GM18867 (cell line): ENCODE results near the gene GGACT.
"Not testable (repeated sequence)": the region's sequence is repeated elsewhere in the genome, so short reads cannot be mapped to it uniquely, and the experiment has no call there.

ENCODE experiments used
- ATAC-seq: cut with Tn5 transposase; IDR thresholded peaks from one replicate; pipeline ENCODE4 v1.9.1; 2021; ENCODE audit warnings: mild to moderate bottlenecking, moderate library complexity; ENCODE audit not compliant: unreplicated experiment

Gene GGACT

DNA sequence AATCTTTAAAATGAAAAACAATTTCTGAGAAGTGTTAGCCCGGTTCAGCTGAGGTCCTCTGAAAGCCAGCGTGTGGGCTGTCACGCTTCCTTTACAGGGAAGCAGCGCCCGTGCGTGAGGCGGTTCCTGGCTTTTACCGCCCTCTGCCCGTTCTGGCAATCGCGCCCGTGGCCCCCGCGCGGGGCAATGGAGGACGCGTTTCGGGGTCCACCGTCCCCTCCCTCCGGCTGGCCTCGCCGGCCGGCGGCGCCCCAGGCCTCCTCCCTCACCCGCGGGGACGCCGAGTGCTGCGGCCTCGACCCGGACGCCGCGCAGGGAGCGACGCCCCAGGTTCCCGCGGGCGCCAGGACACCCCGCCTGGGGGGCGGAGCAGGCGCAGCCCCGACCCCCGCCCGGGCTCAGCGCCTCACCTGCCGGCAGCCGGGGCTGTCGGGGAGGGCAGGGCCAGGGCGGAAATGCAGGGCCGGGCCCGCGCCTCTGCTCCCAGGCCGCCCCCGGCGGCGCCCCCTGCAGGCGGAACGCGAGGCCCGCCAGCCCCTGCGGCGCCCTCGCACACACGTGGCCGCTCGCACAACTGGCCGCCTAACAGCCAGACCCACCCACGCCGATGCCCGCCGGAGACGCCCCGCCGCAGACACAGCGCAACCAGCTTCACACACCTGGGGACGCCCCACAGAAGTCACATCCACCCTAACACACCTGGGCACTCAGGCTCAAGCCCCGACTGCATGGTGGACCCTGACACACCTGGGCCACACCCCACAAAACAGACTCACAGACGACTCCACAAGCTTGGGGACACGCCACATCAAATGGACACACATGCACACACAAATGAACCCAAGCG is at the start of gene GGACT:
Gene GGACT (minus strand): TSS at position 459 of the 847 bp plus-strand sequence. CDS start 56,198 bp downstream, outside the sequence.
- ATAC-seq: peak; percentile 99

DNA sequence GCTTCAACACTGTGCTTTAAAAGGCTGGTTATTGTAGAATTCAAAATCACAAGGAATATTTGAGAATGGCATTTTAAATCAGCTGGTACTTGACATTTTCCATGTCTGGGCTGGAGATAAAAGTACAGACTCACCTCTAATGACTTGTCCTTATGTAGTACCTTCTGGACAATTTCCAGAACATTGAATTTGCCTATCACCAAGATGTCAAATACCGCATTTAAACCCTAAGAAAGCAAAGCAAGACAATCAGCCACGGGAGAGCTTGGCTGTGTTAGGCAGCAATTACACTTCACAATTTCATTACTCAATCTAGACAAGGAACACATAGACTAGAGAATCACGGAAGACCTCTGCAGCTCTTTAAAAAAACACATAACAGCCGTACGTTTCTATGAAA is 49.2 kb upstream of the GGACT start:
- ATAC-seq: no peak

DNA sequence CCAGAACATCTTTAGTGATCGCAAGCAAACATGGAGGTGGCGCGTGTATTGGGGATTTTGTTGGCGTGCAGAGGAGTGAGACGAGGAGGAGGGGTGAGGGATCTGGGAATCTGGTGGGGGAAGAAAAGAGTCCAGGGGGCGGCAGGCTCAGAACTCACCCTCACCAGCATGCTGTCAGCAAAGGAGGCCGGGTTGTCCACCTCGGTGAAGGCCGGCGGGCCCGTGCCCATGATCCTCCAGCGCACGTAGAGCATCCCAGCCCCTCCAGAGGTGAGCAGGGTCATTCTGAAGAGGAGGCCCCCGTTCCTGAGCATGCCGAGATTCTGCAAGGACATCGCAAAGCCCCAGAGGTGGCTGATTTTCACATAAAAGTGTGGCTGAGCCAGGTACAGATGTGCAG is 48.8 kb upstream of the GGACT start:
- no peak for ATAC-seq

DNA sequence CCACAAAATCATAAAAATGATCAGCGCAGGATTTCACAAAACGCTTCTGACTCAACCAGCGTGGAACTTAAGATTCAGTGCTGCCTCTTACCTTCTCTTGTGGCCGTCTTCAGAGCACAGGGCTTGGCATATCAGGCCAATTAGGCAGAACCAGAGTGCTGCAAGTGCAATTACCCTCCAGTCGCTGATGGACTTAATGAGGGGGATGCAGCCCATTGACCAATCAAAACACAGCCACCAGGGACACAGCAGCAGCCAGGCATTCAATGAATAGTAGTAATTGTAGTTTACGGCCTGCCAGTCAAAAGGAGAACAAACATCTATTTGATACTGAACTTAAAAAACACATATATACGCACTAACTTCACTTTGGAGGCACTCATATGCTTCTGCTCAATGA is 47.9 kb upstream of the GGACT start:
- no peak for ATAC-seq

DNA sequence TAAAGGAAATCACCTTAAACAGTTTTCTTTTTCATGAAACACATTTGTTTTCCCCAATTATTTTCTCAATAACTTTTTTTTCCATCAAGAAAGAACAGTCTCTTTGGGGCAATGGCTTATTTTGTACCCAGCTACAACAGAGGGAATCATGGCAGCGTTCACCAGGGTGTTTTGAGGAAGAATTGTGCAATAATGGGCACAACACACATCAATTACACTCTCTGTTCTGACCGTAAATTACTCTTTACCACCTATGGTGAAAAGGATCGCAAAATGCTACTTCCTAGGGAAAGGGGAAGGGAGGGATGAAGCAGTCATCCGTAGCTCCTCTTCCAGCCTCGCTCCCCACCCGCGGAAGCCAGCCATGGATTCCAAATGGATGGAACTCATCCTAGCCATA is 47.4 kb upstream of the GGACT start:
- ATAC-seq: no peak

- no peak for ATAC-seq
Measured at GRCh38 chr13:100634696-100635095, 46.1 kb upstream of the GGACT start.

- ATAC-seq: no peak
Measured at GRCh38 chr13:100633461-100633860, 44.9 kb upstream of the GGACT start.

- ATAC-seq: no peak
Measured at GRCh38 chr13:100630555-100630954, 42.0 kb upstream of the GGACT start.

DNA sequence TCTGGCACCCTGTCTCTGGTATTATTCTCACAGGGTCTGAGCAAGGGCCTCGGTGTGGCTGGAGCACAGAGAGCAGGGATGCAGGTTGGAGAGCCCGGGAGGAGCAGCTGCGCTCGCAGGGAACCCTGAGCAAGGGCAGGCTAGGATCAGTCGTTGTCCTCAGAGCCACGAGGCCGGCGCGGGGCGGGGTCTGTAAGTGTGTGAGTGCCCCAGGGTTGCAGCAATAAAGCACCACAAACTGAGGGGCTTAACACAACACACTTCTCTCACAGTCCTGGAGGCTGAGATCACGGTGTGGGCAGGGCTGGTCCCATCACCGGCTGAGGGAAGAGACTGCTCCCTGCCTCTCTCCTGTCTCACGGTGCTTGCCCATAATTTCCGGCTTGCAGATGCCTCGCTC is 38.5 kb upstream of the GGACT start:
- ATAC-seq: no peak

DNA sequence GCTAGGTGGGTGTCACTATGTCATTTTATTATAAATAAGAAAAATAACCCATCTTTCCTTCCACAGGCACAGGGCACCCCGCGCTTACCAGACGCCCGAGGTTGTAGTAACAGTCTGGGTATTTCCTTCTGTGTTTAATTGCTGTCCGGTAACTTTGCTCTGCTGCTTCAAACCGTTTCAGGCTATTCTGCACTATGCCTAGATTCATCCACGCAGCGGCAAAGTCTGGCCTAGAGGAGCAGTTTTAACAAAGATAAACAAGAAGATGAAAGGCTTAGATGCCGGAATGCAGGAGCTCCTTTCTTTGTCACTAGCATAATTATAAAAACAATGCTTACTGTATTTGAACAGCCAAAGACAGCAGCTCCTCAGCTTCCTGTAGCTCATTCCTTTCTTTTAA is 36.9 kb upstream of the GGACT start:
- no peak for ATAC-seq

- ATAC-seq: no peak
Measured at GRCh38 chr13:100620792-100621191, 32.2 kb upstream of the GGACT start.

DNA sequence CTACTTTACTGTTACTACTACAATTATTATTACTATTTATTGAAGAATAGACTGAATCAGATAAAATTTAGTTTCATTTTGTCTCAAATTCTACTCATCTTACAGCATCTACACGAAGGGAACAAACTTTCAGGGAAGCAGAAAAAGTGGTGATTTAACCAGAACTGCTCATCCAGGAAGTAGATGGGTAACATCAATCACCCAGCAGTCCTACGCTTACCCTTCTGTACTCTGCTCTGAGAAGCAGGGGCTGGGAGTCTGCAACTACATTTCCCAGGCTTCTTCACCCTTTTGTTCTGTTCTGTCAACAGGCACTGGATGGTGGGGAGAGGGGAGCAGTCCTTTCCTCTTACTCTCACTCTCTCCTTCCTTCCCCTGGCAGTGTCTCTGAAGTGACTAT is 31.4 kb upstream of the GGACT start:
- ATAC-seq: no peak

GRCh38 chr13:100618897-100619296 is 30.3 kb upstream of the GGACT start:
- ATAC-seq: not testable (repeated sequence)

- ATAC-seq: no peak
Measured at GRCh38 chr13:100613031-100613430, 24.4 kb upstream of the GGACT start.

DNA sequence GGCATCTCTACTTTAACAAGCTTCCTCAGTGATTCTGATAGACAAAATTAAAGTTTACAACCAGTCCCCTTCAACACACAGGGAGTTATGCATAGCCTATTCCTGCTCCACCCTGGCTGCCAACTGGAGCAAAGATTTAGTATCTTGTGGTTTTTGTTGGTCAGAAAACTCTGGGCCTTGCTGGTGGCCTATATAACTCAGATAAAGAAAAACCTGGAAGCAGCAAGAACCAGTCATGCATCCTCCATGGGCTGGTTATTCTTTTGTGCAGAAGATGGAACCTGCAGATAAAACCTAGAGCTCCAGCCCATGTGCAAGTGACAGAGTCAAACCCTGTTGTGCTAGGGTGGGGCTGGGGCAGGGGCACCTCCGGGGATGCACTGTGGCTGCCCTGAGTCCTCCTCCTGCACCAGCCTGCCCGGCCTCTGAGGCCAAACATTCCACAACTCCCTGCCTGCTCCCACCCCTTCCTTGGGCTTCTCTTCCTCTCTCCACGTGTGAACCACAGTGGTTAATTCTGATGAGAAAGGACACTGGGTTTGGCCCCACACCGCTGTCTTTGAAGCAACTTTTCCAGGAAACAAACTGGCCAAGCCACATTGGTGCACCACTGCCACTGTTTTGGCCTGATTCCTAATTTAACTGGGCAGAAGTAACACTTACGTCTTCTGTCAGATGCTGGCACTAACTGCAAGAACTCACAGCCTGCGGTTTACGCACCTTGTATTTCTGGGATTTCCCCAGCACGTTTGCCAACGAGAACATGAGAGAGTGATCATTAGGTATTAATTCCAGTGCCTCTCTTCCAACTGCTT is 23.3 kb upstream of the GGACT start:
- ATAC-seq: peak; percentile 47

DNA sequence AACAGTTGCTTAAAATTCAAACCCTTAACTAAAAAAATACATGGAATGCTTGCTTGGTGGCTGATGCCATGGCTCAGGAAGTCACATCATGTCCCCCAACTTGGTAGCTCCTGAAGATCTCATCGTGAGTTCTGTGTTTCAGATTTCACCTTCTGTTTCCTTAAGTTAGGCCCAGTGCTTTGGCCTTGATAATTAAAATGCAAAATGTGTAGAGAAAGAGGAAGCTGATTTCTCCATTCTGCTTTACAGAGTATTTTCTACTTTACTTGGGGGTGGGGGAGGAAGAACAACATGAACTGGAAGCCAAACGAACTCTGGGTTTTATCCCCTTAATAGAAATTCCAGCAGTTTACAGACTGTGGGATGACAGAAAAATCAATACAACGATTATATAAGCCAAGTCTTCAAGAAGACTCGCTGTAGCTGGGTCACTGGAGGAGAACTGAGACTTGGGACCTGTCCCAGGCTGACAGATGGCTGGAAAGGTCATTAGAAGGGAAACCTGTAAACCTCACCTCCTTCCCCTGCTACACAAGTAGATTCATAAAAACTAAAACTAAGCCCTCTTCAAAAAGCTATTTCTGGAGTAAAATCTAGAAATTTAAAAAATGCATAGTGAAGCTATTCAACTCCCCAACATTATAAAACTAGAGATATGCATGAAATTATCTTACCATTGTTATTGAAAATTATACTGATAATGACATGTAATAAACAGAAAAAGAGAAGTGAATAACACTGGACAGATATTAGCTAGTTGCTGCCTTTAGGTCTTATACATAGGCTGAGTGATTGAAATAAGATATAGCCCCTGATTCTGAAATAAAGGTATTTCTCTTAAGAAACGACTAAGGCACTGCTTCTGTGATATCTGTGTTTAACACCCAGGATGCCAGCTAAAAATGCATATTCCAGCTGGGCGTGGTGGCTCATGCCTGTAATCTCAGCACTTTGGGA is 22.1 kb upstream of the GGACT start:
- no peak for ATAC-seq

- peak; percentile 92 for ATAC-seq
Measured at GRCh38 chr13:100608906-100609305, 20.3 kb upstream of the GGACT start.

- ATAC-seq: no peak
Measured at GRCh38 chr13:100608489-100608888, 19.9 kb upstream of the GGACT start.

DNA sequence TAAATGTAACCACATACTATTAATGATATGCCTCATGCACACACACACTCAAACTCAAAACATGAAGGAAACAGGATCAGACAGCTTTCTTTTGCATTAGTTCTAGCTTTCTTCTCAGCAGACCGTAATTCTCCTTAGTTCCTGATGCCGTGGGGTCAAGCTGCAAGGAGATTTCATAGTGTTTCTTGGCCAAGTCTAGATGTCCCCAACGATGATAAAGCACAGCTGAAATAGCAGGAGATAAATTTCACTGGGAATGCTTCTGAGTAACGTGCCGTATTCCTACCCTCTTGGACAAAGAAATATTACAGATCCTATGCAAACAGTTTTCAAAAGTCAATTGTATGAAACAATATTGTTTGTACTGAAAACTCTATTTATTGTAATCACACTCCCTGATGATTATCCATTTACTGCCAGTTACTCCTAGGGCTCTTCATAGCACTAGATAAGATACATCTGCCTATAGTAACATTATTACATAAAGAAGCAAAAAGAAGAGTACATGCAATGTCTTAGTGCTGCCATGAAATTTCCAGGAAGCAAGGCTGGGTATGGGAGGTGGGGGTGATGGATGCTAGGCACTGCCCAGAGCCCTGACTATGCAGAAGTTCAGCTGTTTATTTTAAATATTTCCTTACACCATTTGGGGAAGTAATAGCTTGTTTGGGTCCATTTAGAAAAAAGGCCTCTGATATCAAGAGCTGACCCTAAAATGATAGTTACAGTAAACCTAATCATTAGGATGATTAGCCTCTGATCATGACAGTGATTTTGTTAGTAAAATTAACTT is 16.5 kb upstream of the GGACT start:
- no peak for ATAC-seq

- no peak for ATAC-seq
Measured at GRCh38 chr13:100602493-100603111, 14.0 kb upstream of the GGACT start.
